GM19238 (cell line): ENCODE data around the gene PSMG3.

Experiments used
- DNase-seq: peaks from one replicate; pipeline ENCODE4 v3.0.0; 2011; ENCODE audit warnings: low spot score; ENCODE audit not compliant: insufficient read length

PSMG3 gene

DNA sequence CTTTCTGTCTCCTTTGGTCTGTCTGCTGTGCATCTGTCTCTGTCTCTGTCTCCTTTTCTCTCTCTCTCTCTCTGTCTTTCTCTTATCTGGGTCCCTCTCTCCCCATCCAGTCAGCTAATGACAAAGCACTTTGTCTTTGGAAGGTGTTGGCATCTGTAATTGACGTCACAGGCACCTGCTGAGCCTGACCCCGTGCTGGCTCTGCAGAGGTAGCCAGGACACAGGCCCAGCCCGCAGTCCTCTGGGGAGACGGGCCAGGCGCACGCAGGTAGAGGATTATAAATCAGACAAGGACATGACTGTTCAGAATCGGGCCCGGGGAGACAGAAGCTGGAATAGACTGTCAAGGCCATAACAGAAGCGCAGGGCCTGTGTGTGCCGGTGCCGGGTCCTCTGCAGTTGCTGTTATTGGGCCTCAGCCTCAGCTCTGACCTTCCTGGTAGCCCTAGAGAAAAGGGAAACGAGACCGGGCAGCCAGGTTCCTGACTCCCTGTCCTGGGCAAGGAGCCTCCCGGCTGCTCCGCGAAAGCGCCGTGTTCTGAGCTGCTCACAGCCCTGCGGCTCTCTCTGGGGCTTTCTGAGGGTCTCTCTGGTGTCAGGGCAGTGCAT lies 10.7 kb upstream of the PSMG3 start:
- no peak for DNase-seq

DNA sequence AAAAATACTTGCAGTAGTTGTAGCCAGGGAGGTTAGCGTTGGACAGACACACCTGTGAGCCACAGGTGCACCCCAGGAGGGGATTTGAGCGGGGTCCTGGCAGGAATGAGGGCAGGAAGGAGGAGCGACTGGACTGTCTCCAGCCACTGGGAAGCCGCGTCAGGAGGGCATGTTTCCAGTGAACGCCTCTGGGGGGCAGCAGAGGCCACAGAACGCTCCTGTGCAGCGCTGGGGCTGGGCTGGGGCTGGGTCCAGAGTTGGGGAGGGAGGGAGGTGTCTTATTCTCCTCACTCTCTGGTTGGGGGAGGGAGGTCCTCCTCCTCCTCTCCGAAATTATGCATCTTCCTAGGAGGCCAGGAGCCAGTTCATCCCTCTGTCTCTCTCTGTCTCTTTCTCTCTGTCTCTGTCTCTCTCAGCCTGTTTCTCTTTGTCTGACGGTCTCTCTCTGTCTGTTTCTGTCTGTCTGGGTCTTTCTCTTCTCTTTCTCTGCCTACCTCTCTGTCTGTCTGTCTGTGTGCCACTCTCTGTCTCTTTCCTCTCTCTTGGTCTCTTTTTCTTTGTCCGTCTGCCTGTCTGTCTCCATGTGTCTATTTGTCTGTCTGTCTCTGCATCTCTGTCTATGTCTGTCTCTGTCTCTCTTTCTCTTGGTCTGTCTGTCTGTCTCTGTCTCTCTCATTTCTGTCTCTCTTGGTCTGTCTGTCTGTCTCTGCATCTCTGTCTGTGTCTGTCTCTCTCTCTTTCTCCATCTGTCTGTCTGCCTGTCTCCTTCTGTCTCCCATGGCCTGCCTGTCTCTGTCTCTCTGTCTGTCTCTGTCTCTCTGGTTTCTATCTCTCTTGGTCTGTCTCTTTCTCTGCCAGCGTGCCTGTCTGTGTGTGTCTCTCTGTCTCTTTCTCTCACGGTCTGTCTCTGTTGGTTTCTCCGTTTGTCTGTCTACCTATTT lies 9.9 kb upstream of the PSMG3 start:
- peak; percentile 73 for DNase-seq

GRCh38 chr7:1578513-1578912 lies 8.7 kb upstream of the PSMG3 start:
- DNase-seq, result no peak

DNA sequence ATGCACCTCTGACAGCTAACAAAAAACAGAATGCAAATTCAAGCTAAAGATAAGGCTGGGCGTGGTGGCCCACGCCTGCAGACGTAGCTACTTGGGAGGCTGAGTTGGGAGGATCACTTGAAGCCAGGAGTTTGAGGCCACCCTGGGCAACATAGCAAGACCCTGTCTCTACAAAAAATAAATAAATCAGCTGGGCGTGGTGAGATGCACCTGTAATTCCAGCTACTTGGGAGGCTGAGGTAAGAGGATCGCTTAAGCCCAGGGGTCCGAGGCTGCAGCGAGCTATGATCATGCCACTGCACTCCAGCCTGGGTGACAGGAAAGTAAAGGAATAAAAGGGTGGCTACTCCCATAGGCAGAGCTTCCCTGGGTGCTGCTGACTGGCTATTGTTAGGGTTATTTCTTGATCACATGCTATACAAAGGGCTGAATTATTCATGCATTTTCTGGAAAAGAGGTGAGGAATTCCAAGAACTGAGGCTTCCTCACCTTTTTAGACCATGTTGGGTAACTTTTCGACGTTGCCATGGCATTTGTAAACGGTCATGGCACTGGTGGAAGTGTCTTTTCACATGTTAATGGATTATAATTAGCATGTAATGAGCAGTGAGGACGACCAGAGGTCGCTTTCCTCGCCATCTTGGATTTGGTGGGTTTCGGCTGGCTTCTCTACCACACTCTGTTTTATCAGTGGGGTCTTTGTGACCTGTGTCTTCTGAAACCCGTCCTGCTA lies 6.9 kb upstream of the PSMG3 start:
- no peak for DNase-seq

- no peak for DNase-seq
Measured at GRCh38 chr7:1575809-1576208, 6.0 kb upstream of the PSMG3 start.

DNA sequence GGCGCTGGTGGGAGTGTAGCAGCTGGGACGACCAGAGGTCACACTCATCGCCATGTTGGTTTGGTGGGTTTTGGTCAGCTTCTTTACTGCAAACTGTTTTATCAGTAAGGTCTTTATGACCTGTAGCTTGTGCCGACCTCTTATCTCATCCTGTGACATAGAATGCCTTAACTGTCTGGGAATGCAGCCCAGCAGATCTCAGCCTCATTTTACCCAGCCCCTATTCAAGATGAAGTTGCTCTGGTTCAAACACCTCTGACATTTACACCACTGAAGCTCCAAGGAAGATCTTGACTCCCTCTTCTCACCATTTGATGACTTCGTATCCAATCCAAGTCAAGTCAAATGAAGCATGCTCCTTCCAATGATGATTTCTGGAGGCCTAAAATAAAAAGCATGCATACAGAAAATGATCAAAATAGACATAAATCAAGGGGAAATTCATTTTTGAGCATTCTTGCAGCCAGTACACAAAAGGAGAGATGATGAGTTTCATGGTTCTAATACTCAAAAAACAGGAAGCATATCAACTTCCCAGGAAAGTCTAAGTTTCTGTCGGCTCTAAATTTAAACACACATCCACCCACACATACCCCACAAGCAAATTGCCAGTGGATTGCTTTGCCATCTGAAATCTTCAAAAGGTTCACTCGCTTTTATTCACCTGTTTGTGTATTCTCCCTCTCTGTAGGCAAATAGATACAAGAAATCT lies 2.4 kb upstream of the PSMG3 start:
- DNase-seq, result no peak

DNA sequence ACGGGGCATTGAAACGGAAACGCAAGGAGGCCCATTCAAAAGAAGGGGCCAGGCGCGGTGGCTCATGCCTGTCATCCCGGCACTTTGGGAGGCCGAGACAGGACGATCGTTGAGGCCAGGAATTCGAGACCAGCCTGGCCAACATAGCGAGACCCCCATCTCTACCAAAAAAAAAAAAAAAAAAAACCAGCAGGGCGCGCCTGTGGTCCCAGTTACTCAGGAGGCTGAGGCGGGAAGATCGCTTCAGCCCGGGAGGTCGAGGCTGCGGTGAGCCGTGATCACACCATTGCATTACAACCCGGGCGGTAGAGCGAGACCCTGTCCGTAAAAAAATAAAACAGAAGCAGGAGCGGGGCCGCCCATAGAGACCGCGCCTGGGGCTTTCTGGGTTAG lies 396 bp downstream of the PSMG3 start:
- no peak for DNase-seq

DNA sequence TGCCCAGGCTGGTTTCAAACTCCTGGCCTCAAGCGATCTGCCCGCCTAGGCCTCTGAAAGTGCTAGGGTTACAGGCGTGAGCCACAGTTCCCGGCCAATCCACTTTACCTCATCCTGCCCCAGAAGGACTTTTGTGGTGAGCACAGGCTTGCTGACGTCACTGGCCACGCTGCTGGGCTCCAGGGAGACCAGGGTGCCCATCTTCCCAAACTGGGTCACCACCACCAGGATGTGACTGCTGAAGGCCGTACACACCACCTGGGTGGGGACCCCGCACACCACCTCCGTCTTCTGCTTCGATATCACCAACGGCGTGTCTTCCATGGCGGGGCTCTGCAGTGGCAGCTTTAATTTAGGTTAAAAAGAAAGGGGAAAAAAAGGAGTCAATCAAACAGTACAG lies 816 bp downstream of the PSMG3 start:
- DNase-seq, result no peak

- no peak for DNase-seq
Measured at GRCh38 chr7:1567896-1568510, 1.8 kb downstream of the PSMG3 start.

GRCh38 chr7:1567049-1567771 lies 2.6 kb downstream of the PSMG3 start:
- DNase-seq, result no peak

DNA sequence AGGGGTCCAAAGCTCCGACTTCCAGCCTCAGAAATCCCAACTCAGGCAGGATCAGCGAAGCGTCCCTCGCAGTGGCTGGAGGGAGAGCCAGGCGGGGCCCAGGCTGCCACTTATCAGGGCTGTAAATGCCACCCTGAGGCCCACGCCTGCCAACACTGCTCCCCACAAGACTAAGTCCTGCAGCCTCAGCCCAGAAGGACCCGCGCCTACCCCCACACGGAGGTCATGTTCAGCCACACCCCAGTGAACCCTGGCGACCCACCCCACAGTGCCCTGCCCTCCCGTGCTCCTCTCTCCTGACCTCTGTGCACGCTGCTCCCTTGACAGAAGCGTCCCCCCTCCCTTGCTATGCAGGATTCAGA lies 3.2 kb downstream of the PSMG3 start:
- DNase-seq, result no peak

- no peak for DNase-seq
Measured at GRCh38 chr7:1564603-1565022, 5.2 kb downstream of the PSMG3 start.

DNA sequence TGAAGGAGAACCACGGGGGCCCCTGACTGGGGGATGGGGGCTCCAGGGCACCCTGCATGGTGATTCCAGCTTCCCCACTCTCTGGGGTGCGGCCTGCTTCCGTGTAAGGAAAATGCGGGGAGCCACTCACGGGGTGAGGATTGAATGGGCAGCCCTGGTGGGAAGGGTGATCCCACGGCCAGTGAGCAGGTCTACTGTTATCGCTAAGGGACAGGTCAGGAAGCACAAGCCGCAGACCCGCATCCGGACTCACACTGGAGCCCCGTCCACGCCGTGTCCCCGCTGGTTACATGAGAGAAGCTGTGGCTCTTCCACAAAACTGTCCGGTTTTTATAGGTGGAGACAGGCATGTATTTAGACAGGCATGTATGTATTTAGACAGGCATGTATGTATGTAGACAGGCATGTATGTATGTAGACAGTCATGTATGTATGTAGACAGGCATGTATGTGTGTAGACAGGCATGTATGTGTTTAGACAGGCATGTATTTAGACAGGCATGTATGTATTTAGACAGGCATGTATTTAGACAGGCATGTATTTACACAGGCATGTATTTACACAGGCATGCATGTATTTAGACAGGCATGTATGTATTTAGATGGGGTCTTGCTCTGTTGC lies 5.7 kb downstream of the PSMG3 start:
- DNase-seq, result no peak

GRCh38 chr7:1562597-1563051 lies 7.2 kb downstream of the PSMG3 start:
- no peak for DNase-seq

- DNase-seq, result no peak
Measured at GRCh38 chr7:1562116-1562515, 7.7 kb downstream of the PSMG3 start.

DNA sequence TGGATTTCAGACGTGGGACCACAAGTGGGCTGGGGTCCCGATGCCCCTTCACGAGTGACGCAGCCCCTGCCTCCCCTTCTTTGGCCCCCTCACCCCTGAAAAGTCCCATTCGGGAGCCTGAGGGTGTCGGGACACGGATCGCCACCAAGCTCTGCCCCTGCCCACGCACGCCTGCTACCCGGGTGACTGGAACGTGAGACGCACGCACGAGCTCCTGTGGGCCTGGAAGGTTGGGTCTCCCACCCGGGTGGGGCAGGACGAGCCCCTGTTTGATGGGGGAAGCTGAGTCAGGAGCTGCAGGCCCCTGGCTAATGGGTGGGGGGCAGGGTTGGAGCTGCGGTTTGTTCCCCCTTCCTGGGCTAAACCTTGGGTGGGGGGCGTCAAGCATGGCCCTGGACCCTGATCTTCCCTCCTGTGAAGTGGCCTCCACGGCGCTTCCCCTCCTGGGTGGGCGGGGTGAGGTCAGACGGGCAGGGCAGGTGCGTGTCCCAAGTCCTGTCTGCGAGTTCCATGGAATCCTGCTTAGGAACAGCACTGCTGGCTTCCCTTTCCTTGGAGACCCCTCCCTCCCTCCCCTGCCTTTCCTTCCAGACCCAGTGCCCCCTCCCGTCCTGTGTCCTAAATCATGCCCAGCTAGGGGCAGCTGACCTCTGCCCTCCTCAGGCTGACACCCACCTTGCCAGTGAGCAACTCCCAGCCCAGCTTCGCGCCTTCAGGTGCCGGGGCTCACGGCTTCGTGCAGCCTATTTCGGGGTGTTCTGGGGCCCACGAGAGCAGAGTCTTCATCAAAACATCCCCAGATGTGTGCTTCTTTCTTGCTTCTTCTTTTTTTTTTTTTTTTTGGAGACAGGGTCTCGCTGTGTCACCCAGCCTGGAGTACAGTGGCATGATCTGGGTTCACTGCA lies 8.5 kb downstream of the PSMG3 start:
- DNase-seq, result no peak

DNA sequence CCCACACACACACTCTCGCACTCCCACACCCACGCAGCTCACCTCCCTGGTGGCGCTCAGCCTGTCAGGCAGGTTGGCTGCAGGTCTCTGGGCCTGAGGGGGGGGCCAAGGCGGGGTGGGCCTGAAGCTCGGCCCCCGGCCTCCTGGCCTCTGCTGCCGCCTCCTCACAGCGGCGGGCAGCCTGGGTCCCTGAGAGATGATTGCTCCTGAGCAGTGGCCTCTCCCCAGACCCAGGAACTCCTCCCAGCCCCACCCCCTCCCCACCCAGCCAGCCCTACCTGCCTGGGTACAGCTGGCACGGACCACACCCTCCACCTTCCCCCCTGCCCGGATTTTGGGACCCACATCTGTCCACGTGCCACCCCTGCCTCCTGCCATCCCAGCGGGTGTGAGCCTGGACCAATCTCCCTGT lies 9.2 kb downstream of the PSMG3 start:
- no peak for DNase-seq

DNA sequence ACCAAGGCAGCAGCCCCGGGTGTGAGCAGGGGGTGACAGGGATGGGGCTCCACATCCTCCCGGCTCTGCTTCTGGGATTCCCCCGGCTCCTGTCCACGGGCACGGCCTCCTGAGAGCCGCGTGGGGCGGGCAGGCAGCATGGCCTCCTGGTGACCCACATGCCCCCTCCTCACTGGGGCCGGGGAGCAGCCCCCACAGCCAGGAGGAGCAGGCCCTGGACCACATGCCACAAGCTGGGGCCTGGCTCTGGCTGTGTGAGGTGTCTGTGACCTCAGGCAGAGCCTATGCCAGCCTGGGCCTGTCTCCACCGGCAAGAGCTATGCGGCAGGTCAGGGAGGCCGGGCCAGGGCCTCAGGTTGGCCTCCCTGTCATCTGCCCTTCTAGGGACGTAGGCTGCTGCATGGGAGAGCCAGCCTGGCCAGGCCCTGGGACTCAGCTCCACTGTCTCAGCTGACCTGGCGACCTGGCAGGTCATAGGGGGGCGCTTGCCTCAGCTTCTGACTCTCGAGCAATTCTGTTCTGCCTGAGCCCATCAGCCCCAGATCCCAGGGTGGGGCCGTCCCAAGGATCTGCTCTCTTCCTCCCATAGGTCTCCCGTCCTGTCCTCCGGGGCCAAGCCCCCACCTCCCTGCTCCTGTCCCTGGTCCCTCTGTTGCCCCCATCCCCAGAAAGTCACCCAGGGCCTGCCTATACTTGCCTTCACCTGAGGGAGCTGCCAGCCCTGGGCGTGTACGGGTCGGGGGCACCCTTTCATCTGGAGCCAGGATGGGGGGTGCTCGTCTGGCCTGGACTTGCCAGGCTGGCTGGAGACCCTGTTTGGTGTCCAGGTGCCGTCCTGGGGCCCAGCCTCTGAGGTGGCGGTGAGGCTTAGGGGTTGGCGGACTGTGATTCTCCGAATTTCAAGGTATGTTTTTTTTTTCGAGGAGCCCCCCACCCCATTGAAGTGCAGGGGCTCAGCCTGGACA lies 9.9 kb downstream of the PSMG3 start:
- no peak for DNase-seq
